RPMI8226 (cell line): ENCODE results near the gene THADA.
"Not testable (repeated sequence)": the region's sequence is repeated elsewhere in the genome, so short reads cannot be mapped to it uniquely, and the experiment has no call there.

Source experiments
- DNase-seq: peaks from one replicate; pipeline ENCODE4 v3.0.0-alpha.2; 2015

The THADA gene

DNA sequence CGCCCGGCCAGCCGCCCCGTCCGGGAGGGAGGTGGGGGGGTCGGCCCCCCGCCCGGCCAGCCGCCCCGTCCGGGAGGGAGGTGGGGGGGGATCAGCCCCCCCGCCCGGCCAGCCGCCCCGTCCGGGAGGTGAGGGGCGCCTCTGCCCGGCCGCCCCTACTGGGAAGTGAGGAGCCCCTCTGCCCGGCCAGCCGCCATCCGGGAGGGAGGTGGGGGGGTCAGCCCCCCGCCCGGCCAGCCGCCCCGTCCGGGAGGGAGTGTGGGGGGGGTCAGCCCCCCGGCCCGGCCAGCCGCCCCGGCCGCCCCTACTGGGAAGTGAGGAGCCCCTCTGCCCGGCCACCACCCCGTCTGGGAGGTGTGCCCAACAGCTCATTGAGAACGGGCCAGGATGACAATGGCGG lies 298.1 kb downstream of the THADA start:
- DNase-seq: not testable (repeated sequence)

DNA sequence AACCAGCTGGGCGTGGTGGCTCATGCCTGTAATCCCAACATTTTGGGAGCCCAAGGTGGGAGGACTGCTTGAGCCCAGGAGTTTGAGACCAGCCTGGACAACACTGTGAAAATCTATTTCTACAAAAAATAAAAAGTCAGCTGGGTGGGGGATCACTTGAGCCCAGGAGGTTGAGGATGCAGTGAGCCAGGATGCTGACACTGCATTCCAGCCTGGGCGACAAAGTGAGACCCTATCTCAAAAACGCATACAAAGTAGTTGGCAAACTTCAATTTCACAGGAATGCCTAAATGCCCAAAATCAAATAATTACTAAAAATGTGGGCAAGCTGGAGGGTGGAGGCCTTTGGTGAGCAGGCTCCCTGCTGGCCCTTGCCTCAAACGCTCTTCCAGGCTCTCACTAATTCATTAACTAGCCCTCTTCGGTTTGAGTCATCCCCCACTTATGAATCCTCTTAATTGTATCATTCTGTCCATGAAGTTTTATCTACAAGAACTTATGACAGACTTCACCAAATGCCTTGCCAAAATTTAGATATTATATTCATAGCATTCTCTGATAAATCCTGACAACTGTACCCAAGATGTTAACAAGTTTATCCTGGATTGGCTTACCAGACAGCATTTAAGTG lies 300.8 kb downstream of the THADA start:
- DNase-seq: no peak

DNA sequence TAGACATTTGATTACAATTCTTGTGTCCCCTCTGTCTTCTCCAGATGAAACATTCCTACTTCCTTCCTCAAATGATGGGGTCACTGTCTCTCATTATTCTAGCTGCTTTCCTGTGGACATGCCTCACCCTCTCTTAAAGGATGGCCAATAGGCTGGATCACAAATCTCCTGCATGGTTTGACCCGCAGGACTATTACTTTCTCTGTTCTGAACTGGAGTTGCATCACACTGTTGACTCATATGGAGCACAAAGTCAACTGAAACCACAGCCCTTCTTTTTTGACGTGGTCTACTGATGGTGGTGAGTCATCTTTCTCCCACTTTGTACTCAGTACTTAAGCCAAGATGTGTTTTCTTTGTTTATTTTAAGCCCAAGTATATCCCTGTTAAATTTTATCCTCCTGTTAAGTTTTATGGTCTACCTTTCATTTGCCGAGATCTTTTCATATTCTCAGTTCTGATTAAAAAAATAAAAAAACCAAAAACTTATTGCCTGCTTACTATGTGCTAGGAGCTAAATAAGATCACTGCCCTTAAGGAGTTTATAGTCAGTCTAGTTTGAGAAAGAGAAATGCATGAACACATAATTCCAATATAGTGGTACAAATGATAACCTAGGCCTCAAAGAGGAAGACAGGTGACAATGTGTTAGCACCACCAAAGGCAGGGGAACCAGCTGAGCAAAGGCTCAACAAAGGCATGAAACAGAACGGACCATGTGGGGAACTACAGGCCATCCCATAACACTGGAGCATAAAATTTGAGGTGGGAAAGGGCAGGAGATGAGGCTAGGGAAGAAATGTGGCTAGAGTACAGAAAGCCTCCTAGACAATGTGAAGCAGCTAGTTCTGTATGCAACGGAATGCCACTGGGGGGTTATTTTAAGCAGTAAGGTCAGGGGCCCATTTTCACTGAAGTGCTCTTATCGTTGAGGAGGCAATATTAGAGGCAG lies 301.8 kb downstream of the THADA start:
- peak; percentile 53 for DNase-seq

DNA sequence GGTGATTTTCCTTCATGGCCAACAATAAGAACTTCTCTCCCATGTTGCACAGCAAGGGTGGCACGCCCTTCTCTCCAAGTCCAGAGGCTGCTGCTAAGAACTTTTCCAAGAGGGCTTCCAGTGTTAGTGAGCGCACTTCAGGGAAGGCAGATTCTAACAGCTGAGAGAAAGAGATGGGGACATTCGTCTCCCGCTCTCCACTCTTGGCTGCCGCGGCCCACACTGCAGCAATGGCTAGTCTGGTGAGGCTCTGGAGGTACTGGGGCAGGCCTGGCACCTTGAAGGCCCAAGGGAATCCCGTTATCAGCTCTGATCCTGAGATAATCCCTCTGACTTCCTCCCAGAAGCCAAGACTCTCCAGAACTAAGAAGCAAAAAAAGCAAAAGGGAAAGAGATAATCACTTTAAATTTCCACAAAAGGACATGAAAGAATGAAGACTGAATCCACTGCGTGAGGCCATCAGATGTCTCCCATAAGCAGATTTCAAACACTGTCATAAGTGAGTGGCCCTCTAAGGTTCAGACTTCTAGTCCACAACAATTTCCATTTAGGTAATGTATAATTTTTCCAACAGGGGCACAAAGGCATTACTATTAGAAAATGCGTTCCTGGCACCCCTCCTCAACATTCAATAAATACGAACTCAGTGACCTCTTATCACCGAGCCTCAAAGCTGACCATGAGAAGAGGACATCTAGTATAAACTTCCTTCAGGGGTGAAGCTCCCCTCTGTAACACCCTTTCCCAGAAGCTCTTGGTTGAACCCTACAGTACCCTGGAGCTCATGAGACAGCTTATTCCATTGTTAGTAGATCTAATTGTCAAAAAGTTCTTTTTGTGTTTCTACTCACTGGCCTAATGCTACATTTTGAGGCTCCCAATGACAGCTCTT lies 302.7 kb downstream of the THADA start:
- DNase-seq: no peak

DNA sequence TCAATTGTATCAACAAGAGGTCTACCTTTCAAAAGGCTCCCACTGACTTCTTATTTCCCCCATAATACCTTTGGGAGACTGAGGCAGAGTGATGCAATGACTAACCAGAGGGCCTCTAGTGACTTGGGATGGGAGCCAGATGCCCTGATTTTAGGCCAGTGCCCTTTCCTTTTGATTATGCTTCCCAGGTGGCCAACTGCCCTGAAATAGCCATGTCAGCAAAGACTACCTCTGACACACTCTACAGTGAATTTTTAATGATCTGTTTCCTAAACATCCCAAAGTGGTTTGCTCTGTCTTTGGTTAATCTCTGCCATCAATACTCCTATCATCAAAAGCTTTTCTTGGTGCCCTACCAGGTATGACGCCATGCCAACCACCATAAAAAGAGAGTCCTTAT lies 303.5 kb downstream of the THADA start:
- no peak for DNase-seq

DNA sequence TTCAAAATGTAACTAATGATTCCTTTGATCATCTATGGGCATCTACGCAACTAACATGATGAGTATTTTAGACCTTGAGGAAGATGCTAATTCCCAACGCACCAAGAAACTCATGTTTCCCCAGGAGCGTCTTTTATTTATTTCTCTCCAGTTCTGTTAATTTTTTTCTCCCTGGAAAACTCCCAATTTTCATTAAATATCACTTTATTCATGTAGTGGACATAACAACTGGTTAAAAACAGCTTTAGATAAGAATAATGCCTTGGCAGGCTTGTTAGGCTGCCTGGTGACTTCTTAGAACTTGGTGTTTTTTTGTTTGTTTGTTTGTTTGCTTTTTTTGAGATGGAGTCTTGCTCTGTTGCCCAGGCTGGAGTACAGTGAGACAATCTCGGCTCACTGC lies 306.5 kb downstream of the THADA start:
- DNase-seq: no peak

DNA sequence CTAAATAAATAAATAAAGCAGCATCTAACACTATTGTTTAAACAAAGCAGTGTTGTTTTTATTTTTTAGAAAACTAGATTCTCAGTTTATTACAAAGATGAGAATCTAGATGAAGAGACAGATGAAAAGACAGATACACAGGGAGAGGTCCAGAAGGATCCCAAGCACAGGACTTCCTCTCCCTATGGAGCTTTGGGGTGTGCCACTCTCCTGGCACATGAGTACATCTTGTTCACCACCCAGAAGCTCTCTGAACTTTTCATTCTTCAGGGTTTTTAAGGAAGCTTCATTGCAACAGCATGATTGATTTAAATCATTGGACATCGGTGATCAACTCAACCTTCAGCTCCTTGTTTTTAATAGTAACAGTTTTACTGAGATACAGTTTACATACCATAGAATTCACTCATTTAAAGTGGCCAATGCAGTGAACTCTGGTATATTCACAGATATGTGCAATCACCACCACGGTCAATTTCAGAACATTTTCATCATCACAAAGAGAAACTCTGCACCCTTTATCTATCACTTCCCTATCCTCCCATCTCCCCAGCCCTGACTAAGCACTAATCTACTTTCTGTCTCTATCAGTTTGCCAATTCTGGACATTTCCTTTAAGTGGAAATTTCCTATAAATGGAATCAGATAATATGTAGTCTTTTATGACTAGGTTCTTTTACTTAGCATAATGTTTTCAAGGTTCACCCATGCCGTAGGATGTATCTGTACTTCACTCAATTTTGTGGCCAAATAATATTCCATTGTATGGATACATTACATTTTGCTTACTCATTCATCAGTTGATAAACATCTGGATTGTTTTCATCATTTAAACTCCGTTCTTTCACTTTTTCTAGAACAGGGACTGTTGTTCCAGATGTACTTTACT lies 307.2 kb downstream of the THADA start:
- DNase-seq: no peak

DNA sequence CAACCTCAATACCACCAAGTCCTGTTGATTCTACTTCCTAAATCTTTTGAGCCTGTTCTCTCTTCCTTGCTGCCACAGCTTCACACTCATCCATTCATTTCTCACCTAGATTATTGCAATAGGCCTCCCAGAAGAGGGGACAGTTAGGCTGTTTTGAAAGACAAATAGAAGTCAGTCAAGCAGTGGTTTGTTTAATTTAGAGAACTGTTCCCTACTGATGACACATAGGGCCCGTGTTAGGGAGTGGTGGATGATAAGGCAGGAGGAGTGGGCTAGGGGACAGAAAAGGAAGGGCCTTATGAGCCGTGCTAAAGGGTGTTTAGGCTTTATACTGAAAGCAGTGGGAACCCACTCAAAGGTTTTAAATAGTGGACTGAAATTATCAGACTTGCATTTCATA lies 309.9 kb downstream of the THADA start:
- no peak for DNase-seq

DNA sequence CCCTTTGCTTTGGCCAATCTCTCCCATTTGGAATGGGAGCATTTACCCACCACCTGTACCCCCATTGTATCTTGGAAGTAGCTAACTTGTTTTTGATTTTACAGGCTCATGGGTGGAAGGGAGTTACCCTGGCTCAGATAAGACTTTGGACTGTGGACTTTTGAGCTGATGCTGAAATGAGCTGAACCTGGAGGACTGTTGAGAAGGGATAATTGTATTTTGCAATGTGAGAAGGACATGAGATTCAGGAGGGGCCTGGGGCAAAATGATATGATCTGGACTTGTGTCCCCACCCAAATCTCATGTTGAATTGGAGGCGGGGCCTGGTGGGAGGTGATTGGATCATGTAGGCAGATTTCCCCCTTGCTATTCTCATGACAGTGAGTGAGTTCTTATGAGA lies 310.9 kb downstream of the THADA start:
- no peak for DNase-seq

DNA sequence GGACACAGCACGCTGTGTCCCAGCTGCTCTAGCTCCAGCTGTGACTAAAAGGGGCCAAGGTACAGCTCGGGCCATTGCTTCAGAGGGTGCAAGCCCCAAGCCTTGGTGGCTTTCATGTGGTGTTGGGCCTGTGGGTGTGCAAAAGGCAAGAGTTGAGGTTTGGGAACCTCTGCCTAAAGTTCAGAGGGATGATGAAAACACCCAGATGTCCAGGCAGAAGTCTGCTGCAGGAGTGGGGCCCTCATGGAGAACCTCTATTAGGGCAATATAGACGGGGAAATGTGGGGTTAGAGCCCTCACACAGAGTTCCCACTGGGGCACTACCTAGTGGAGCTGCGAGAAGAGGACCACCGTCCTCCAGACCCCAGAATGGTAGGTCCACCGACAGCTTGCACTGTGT lies 311.5 kb downstream of the THADA start:
- DNase-seq: not testable (repeated sequence)

DNA sequence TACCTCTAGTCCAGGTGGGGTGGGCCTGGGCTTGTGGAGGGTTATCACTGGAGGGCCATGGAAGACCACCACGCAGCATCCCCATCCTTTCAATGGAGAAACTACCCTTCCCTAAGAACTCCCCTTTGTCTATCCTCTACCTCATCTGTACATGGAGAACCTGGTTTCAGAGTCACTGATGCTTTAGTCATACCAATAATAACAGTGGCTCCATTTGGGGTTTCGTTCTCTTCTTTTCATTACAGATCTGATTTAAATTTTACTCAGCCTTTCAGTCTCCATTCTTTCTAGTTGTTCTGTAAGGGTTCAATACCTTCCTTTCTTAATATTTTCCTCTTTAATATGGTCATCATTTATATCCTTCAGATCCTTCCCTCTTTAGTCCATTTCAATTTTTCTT lies 314.8 kb downstream of the THADA start:
- DNase-seq: no peak

DNA sequence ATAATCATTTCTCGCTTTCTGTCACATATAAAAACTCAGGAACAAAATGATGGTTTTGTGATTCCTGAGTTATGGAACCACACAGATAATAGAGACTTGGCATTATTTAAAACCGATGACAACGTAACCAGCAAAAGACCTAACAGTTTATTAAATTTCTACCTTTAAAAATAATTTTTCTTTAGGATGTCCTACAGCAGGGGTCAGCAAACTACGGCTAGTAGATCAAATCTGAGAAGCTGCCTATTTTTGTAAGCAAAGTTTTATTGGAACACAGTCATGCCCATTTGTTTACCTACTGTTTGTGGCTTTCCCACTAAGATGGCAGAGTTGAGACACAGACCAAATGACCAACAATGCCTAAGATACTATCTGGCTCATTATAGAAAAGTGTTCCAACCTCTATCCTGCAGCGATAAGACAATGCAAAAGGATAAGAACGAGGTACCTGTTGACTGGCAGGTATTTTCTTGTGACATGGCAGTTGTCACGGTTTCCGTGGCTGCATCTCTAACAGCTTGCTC lies 316.5 kb downstream of the THADA start:
- no peak for DNase-seq

DNA sequence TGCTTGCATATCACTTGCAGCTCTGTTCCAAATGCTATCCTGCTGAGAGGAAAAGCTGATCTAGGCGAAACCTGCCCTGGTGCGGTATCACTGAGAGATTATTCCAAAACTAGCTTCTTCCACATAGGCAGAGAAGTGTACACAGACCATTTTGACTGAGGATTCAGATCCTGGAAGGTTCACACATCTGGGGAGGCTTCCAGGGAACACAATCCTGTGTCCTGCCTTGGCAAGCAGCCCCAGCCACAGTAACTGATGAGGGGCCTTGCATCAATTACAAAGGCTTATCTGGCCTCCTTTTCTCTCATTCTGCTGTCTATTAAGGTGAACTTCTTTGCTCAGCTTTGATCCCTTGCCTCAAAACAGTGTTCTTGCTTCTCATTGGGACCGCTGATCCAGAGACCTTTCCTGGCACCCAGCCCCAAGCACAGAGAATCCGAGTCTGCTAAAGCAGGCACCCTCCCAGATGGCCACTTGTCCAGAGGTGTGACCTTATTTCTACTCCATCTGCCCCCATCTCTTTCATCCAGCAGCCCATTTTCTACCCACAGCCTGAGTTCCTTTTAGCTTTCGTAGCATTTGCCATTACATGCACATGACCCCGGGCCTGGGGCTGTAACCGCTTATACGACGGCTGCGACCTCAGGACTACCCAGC lies 317.1 kb downstream of the THADA start:
- DNase-seq: no peak

DNA sequence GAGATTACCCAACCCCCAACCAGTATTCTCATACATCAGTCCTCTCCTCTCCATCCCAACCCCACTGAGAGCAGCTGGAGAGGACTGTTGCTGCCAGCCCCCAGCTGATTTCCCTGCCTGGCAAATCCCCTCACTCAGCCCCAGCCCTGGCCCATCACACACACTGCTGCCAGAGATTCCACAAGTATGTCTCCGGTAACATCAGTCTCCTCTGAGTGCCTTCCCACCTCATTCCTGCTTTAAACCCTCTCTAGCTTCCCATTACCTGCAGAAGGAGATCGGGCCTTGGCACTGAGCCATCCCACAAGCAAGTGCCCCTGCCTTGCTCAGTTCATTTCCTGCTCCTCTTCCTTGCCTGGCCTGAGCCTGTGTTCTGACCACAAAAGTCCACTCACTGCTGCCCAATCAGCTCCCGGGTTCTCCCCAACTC lies 318.9 kb downstream of the THADA start:
- peak; percentile 33 for DNase-seq

DNA sequence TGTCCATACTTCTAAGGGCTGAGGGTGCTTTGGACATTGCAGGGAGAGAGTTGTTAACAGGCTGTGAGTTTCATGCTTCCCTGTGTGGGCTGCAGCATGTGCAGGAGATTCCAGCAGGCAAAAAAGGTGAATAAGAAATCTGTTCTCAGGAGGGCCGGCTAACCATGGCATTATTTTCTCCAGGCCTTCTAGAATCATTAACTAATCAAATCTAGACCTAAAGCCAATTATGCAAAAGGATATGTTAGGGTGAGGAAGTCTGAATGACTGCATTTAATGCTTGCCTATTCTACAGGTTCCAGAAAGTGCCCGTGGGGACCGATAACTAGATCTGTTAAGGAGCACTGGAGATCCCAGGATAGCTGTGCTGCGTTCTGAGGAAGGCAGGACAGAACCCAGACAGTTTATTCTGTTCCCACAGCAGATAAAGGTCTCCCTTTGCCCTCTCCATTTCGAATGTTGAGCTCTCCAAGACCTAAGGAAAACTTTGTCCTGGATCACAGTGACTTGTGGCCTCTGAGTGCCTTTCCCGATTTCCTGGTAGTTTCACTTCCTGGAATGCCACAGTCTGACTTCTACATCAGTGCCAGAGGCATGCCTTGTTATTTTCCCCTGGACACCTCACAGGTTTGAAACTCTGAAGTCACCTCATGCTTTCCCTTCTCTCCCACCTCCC lies 319.4 kb downstream of the THADA start:
- no peak for DNase-seq

DNA sequence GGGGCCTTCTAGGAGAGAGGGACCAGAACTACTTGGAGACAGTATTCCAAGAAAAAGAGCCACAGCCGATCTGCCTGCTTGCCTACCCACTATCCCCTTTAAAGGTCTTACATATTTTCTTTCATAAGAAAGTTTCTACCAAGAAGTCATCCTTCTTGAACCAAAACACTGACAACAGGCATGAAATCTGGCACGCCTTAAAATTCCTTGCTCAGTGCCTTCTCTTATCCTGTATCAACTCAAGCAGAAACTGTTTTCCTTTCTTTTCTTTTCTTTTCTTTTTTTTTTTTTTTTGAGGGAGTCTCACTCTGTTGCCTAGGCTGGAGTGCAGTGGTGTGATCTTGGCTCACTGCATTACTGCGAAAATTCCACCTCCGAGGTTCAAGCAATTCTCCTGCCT lies 321.1 kb downstream of the THADA start:
- DNase-seq: no peak

DNA sequence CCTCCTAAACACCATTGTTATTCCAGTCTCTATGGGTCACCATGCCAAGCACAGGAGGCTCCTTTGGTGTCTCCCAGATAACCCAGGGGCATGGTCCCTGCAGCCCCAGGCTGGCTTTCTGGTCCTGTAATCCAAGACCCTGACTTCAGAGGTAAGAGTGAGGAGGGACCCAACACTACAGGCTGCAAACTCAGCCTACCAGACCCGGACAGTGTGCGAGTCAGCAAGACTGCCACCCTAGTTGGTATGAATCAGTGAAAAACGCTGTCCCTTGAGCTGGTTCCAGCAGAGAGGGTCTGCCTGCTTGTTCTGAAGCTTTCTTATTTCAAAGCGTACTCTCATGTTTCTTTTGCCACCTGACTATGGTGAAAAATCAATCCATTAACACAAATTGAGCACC lies 321.8 kb downstream of the THADA start:
- no peak for DNase-seq

DNA sequence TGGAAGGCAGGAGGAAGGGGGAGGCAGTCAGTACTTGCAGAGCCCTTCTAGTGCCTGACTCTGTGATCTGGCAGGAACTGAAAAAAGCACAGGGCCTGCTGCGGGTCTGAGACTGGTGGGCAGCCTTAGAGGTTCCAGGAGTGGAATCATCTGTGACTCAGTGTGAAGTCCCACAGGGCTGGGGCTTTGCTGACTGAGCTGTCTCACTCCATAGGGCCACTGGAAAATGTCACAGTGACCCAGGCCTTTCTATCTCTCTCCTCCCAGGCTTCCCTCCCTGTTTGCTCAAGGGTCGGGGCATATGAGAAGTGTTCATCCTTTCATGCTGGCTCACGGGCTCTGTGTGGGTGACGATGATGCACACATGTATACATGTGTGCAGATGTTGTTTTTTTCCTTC lies 322.3 kb downstream of the THADA start:
- DNase-seq: no peak

DNA sequence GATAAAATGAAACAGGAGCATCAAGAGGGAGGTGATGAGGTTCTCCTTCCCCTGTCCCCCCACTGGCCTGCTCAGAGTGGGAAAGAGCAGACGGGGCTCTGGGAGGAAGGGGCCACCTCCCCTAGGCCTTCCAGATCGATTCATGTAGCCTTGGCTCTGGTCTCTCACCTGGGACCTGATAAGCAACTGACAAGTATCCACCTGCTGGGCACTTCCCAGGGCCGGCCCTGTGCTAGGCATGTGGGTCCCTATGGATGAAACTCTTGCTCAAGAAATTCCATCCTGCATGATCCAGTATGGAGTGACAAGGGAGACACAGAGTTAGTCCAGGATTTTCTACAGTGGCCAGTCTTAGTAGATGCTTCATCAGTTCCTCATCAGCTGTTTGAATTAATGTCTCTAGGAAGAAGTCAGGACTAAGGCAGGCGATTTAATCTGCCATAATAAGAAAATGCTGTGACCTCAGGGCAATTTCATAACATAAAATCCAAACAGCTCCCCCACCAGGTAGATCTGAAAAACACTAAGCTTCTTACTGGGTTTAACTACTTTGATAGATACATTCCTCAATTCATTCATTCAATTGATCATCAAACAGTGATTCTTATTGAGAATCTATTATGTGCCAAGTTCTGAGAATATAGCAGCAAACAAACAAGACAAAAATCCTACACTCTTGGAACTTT lies 324.8 kb downstream of the THADA start:
- DNase-seq: no peak

DNA sequence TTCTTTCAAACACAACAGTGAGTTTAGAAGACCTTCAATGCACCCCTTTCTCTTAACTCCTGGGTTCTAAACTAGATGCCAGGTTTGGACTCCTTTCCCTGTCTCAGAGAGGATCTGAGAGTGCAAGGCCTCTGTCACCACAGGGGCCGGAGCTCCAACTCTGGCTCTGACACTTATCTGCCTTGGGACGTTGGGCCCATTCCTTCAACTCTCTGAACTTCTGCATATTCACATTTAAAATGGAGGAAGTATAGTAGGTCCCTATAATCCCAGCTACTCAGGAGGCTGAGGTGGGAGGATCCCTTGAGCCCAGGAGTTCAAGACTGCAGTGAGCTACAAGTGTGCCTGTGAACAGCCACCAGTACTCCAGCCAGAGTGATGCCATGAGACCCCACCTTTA lies 325.4 kb downstream of the THADA start:
- no peak for DNase-seq
